Breast epithelium (tissue), 4 donors: Measurements from ENCODE around the gene MIER1. TPM values are rescaled to one million over a fixed set of nuclear protein-coding genes. Genes with fewer than 3 reads are reported as not detected.

Experiments used
- DNase-seq, 2 donors: peaks; one replicate each; pipeline ENCODE4 v3.0.0-alpha.2; 2019; ENCODE audit warnings: low spot score in 2 of 2
- H3K27ac ChIP-seq, 2 donors: fragments of 200-600 bp; sonication (generic) in 1 of 2; one replicate each; pipeline ENCODE4 v1.5.1; 2016 to 2019; ENCODE audit warnings: mild to moderate bottlenecking in 1 of 2
- H3K27me3 ChIP-seq, 2 donors: fragments of 200-600 bp; sonication (generic) in 1 of 2; one replicate each; pipeline versions ENCODE4 v1.5.1 to v1.6.0; 2017 to 2019; ENCODE audit warnings: control low read depth in 1 of 2, mild to moderate bottlenecking in 1 of 2
- H3K36me3 ChIP-seq: fragments of 200-600 bp; one replicate; pipeline ENCODE4 v1.5.1; 2019
- H3K4me1 ChIP-seq, 2 donors: fragments of 200-600 bp; sonication (generic); one replicate each; pipeline ENCODE4 v1.5.1; 2016 to 2019; ENCODE audit warnings: control low read depth in 1 of 2
- H3K4me3 ChIP-seq, 3 donors: fragments of 200-600 bp; sonication (generic); 1 replicate in 2 of 3; 2 replicates in 1 of 3; pipeline ENCODE4 v1.5.1; 2016 to 2019; ENCODE audit warnings: mild to moderate bottlenecking in 3 of 3, moderate library complexity in 2 of 3
- H3K9me3 ChIP-seq, 2 donors: fragments of 200-600 bp; sonication (generic) in 1 of 2; one replicate each; pipeline ENCODE4 v1.5.1; 2016 to 2019; ENCODE audit warnings: control low read depth in 1 of 2
- POLR2A ChIP-seq: fragments of 450-650 bp; IDR thresholded peaks from one replicate; pipeline ENCODE4 v1.6.1; 2016; ENCODE audit warnings: antibody characterized with exemption, mild to moderate bottlenecking, moderate library complexity
- POLR2AphosphoS5 ChIP-seq, 3 donors: sonication (generic); formaldehyde crosslinking; IDR thresholded peaks; one replicate each; pipeline ENCODE4 v1.6.1; 2017; ENCODE audit warnings: antibody characterized with exemption in 3 of 3
- intact Hi-C: fragments of 100-400 bp; cut with DNase I; formaldehyde crosslinking; loops from one replicate; pipeline ENCODE4 v1.15.1; 2023; ENCODE audit warnings: low total_unique reads
- total RNA-seq, 3 donors: library from RNA; depleted of rRNA; stranded (reverse); fragments of >200 nt; gene quantifications; one replicate each; pipeline ENCODE4 v1.1.0, GENCODE V29; 2016
- TF ChIP-seq, protein P1 (sequence below), 3 donors: fragments of 450-650 bp; IDR thresholded peaks; one replicate each; pipeline ENCODE4 v1.5.1; 2016 to 2017; ENCODE audit warnings: antibody characterized with exemption in 3 of 3, mild to moderate bottlenecking in 3 of 3, moderate library complexity in 3 of 3

MIER1 gene
- total RNA-seq, 3 donors from 2014 or later, result 42.4 to 51.1 (median 43.9) TPM

DNA sequence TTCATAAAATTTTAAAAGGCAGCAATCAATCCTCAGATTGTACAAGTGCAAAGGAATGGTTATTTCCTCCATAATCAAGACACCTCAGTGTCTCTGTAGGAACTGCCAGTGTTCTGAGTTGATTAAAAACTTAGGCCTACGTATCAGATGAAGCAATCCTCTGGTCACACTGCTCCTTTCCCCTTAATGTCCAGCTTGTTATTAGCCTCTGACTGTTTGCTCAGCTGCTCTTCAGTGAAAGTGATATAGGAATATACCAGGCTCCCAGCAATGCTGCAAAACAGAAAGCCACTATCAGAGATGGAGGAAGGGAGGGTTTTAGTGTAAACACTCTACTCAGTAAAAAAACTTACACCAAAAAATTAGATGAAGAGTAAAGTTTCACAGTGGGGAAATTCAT is 79.4 kb downstream of the MIER1 start:
- no peaks in the 10 kb centered on the region for H3K9me3 ChIP-seq
- intact Hi-C loops, result no loop called here
- no peaks in the 10 kb centered on the region for H3K27me3 ChIP-seq
- H3K4me1 ChIP-seq, result no peaks in the 10 kb centered on the region
- no peak overlapping the region for H3K27ac ChIP-seq
- H3K4me3 ChIP-seq, result no peak overlapping the region
- DNase-seq, result no peak
- H3K36me3 ChIP-seq, result no peaks in the 10 kb centered on the region
- no peak for TF ChIP-seq POLR2AphosphoS5 (IDR thresholded peaks at IDR 0.05)
- TF ChIP-seq, protein P1, sequence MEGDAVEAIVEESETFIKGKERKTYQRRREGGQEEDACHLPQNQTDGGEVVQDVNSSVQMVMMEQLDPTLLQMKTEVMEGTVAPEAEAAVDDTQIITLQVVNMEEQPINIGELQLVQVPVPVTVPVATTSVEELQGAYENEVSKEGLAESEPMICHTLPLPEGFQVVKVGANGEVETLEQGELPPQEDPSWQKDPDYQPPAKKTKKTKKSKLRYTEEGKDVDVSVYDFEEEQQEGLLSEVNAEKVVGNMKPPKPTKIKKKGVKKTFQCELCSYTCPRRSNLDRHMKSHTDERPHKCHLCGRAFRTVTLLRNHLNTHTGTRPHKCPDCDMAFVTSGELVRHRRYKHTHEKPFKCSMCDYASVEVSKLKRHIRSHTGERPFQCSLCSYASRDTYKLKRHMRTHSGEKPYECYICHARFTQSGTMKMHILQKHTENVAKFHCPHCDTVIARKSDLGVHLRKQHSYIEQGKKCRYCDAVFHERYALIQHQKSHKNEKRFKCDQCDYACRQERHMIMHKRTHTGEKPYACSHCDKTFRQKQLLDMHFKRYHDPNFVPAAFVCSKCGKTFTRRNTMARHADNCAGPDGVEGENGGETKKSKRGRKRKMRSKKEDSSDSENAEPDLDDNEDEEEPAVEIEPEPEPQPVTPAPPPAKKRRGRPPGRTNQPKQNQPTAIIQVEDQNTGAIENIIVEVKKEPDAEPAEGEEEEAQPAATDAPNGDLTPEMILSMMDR (IDR thresholded peaks at IDR 0.05), result no peak
- no peak for TF ChIP-seq POLR2A

DNA sequence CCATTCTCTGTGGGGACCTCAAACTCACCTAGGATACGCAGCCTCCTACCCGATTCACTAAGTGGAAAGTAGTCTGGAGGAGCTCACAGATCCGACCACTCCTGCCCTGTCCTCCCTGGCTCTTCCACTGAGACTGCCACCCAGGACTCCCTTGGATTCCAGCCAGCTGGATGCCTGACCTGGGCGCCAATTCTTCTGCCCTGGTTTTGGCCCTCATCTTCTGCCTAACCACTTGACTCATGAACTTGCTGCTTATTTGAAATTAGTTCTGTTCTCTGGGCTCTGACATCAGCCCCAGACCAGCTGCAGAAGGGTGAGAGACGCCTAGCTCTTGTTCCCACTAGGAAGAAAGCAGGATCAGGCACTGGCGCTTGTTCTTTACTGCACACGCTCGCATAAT is 80.3 kb downstream of the MIER1 start:
- no peak for DNase-seq
- H3K4me1 ChIP-seq, result no peaks in the 10 kb centered on the region
- H3K27ac ChIP-seq, result no peak overlapping the region
- H3K4me3 ChIP-seq, result no peak overlapping the region
- H3K9me3 ChIP-seq, result no peaks in the 10 kb centered on the region
- H3K27me3 ChIP-seq, result no peaks in the 10 kb centered on the region
- TF ChIP-seq, protein P1 (IDR thresholded peaks at IDR 0.05), result no peak
- no peak for TF ChIP-seq POLR2AphosphoS5 (IDR thresholded peaks at IDR 0.05)
- TF ChIP-seq POLR2A, result no peak
- no peaks in the 10 kb centered on the region for H3K36me3 ChIP-seq
- intact Hi-C loops, result no loop called here

DNA sequence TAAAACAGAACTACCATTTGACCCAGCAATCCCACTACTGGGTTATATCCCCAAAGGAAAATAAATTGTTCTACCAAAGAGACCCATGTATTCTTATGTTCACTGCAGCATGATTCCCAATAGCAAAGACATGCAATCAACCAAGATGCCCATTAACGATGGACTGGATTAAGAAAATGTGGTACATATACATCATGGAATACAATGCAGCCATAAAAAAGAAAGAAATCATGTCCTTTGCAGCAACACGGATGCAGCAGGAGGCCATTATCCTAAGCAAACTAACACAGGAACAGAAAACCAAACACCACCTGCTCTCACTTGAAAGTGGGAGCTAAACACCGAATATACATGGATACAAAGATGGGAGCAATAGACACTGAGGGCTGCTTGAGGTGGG is 85.0 kb downstream of the MIER1 start:
- intact Hi-C loops, result no loop called here
- TF ChIP-seq, protein P1 (IDR thresholded peaks at IDR 0.05), result no peak
- TF ChIP-seq POLR2A (no peak), POLR2AphosphoS5 (IDR thresholded peaks at IDR 0.05) (no peak)
- Histone ChIP-seq H3K9me3 (no peaks in the 10 kb centered on the region), H3K36me3 (peaks cover 4% of the 10 kb centered on the region), H3K27ac (no peak overlapping the region), H3K27me3 (no peaks in the 10 kb centered on the region), H3K4me1 (no peaks in the 10 kb centered on the region), H3K4me3 (no peak overlapping the region)
- DNase-seq, result no peak

DNA sequence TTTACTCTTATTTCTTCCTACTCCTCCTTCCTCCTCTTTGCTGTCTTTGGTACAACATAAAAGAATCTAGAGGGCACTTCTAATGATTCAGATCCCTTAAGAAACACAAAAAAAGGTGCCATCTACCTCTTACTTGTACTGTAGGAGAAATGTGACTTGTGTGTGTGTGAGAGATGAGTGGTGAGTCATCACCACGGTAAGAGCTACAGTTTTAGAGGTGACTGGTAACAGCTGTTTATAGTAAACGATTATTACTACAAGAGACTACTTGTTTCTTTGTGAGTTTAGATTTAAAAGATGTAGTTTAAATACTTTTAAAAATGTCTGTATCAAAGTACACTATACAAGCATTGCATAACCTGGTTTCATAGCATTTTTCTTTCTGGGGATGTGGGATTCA is 88.8 kb downstream of the MIER1 start:
- TF ChIP-seq, protein P1 (IDR thresholded peaks at IDR 0.05), result no peak
- TF ChIP-seq POLR2A (no peak), POLR2AphosphoS5 (IDR thresholded peaks at IDR 0.05) (no peak)
- DNase-seq, result no peak
- Histone ChIP-seq H3K4me1 (no peaks in the 10 kb centered on the region), H3K36me3 (peaks cover 4% of the 10 kb centered on the region), H3K27ac (no peak overlapping the region), H3K4me3 (no peak overlapping the region), H3K27me3 (no peaks in the 10 kb centered on the region), H3K9me3 (no peaks in the 10 kb centered on the region)
- intact Hi-C loops, result no loop called here

DNA sequence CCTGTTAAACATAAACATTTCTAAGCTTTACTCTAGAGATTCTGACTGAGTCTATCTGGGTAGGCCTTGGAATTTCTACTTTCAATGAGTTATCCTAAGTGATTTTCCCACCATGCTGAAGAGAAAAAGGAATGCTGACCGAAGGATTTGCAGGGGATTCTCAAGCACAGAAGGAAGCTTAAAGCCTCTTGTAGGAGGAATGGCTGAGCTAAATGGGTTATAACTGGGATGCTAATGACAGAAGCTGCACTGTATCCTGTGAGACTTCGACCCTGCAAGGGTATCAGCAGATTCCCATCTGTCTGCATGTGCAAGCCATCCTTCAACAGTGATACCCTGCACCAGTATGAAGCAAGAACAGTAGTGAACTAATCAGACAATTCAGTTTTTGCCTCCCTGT is 93.8 kb downstream of the MIER1 start:
- H3K27me3 ChIP-seq, result no peaks in the 10 kb centered on the region
- no peak overlapping the region for H3K27ac ChIP-seq
- no peaks in the 10 kb centered on the region for H3K4me1 ChIP-seq
- TF ChIP-seq, protein P1 (IDR thresholded peaks at IDR 0.05), result no peak
- TF ChIP-seq POLR2A (no peak), POLR2AphosphoS5 (IDR thresholded peaks at IDR 0.05) (no peak)
- H3K9me3 ChIP-seq, result no peaks in the 10 kb centered on the region
- no peak overlapping the region for H3K4me3 ChIP-seq
- no peak for DNase-seq
- intact Hi-C loops, result no loop called here
- peaks cover 6% of the 10 kb centered on the region for H3K36me3 ChIP-seq
